ENCODE data around the gene EBI3.
A peak's percentile ranks its signal among the peaks of the same experiment; 100 is the strongest.
"Not testable (repeated sequence)": the region's sequence is repeated elsewhere in the genome, so short reads cannot be mapped to it uniquely, and the experiment has no call there.

The EBI3 gene

DNA sequence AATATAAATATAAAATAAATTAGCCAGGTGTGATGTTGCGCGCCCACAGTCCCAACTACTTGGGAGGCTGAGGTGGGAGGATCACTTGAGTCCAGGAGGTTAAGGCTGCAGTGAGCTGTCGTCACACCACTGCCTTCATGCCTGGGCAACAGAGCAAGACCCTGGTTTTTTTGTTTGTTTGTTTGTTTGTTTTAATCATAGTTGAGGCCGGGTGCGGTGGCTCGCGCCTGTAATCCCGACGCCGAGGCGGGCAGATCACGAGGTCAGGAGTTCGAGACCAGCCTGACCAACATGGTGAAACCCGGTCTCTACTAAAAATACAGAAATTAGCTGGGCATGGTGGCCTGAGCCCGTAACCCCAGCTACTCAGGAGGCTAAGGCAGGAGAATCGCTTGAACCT, 8.2 kb downstream of the EBI3 start:
- not testable (repeated sequence) for H3K27ac ChIP-seq (ENCODE audit: low read length); H3K9ac ChIP-seq (ENCODE audit: low read length in 2 of 2); H3K36me3 ChIP-seq (ENCODE audit: control insufficient read depth in 2 of 2, insufficient read depth in 2 of 2, low read length in 2 of 2); H3K9me3 ChIP-seq (ENCODE audit: control insufficient read depth in 2 of 2, low read length in 2 of 2); H3K4me1 ChIP-seq (ENCODE audit: control insufficient read depth, insufficient read depth, low read length); H3K4me3 ChIP-seq (ENCODE audit: low read length in 2 of 2)
- H3K27me3 ChIP-seq (ENCODE audit: control insufficient read depth in 1 of 2, insufficient read depth in 2 of 2, low read length in 2 of 2): peaks cover 11 to 12% of the 10 kb centered on the region in 2 donors

DNA sequence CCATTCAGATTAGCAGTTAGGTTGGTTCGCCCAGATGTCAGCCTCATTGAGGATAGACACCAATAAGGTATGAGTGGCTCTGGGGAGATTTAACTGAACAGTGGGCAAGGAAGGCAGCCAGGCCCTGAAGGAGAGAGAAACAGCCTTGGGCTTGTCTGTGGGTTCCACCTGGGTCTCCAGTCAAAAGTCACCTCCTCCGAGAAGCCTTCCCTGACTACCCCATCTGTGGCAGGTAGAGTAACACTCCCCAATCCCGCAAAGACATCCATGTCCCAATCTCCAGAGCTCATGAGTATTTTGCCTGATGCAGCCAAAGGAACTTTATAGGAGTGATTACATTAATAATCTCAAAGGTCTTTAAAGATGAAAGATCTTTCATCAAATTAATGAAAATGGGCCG, 9.5 kb downstream of the EBI3 start:
- Histone ChIP-seq H3K4me3 (ENCODE audit: low read length in 2 of 2) (no peak overlapping the region), H3K36me3 (ENCODE audit: control insufficient read depth in 2 of 2, insufficient read depth in 2 of 2, low read length in 2 of 2) (no peaks in the 10 kb centered on the region), H3K27me3 (ENCODE audit: control insufficient read depth in 1 of 2, insufficient read depth in 2 of 2, low read length in 2 of 2) (peaks cover 4 to 6% of the 10 kb centered on the region in 2 donors), H3K9me3 (ENCODE audit: control insufficient read depth in 2 of 2, low read length in 2 of 2) (no peaks in the 10 kb centered on the region), H3K9ac (ENCODE audit: low read length in 2 of 2) (no peak overlapping the region), H3K4me1 (ENCODE audit: control insufficient read depth, insufficient read depth, low read length) (no peaks in the 10 kb centered on the region), H3K27ac (ENCODE audit: low read length) (no peak overlapping the region)

DNA sequence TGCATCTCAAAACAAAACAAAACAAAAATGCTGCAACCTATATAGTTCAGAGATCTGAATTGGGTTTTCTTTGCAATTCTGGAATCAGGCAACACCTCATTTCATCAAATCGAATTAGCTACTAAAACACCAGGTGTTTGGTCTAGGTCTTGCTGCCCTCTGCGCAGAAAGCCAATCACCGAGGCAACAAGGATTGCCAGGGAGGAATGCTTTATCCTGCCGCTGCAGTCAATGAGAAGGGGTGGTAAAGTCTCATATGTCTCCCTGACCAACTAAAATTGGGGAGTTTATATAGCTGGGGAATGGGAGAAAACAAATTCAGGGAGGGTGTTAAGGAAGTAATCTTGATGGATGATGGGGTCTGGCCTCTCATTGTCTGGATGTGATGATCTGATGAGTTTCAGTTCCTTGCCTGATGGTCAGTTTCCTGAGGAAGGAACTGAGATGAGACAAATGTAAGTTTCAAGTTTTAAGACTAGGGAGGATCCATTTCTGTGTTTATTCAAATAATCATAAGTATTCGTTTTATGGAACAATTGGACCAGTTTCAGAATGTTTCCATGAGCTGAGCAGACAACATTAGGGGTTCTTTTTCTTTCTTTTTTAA, 12.6 kb downstream of the EBI3 start:
- no peak overlapping the region for H3K27ac ChIP-seq (ENCODE audit: low read length)
- H3K4me1 ChIP-seq (ENCODE audit: control insufficient read depth, insufficient read depth, low read length): peaks cover 6% of the 10 kb centered on the region
- H3K27me3 ChIP-seq (ENCODE audit: control insufficient read depth in 1 of 2, insufficient read depth in 2 of 2, low read length in 2 of 2): no peaks in the 10 kb centered on the region
- H3K36me3 ChIP-seq (ENCODE audit: control insufficient read depth in 2 of 2, insufficient read depth in 2 of 2, low read length in 2 of 2): no peaks in the 10 kb centered on the region
- H3K4me3 ChIP-seq (ENCODE audit: low read length in 2 of 2): no peak overlapping the region
- no peaks in the 10 kb centered on the region for H3K9me3 ChIP-seq (ENCODE audit: control insufficient read depth in 2 of 2, low read length in 2 of 2)
- H3K9ac ChIP-seq (ENCODE audit: low read length in 2 of 2): no peak overlapping the region

DNA sequence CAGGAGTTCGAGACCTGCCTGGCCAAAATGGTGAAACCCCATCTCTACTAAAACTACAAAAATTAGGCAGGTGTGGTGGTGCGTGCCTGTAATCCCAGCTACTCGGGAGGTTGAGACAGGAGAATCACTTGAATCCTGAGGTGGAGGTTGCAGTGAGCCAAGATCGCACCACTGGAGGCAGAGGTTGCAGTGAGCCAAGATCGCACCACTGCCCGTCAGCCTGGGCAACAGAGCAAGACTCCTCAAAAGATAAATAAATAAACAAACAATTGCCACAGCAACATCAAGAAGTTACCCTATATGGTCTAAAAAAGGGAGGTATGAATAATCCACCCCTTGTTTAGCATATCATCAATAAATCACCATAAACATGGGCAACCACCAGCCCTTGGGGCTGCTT, 16.6 kb downstream of the EBI3 start:
- Histone ChIP-seq H3K4me1 (ENCODE audit: control insufficient read depth, insufficient read depth, low read length) (peaks cover 10% of the 10 kb centered on the region), H3K4me3 (ENCODE audit: low read length in 2 of 2) (peak overlapping the region in 1 of 2 donors; percentile 99), H3K36me3 (ENCODE audit: control insufficient read depth in 2 of 2, insufficient read depth in 2 of 2, low read length in 2 of 2) (peaks cover 9 to 18% of the 10 kb centered on the region in 2 donors)
- not testable (repeated sequence) for H3K9me3 ChIP-seq (ENCODE audit: control insufficient read depth in 2 of 2, low read length in 2 of 2); H3K27ac ChIP-seq (ENCODE audit: low read length); H3K9ac ChIP-seq (ENCODE audit: low read length in 2 of 2); H3K27me3 ChIP-seq (ENCODE audit: control insufficient read depth in 1 of 2, insufficient read depth in 2 of 2, low read length in 2 of 2)

DNA sequence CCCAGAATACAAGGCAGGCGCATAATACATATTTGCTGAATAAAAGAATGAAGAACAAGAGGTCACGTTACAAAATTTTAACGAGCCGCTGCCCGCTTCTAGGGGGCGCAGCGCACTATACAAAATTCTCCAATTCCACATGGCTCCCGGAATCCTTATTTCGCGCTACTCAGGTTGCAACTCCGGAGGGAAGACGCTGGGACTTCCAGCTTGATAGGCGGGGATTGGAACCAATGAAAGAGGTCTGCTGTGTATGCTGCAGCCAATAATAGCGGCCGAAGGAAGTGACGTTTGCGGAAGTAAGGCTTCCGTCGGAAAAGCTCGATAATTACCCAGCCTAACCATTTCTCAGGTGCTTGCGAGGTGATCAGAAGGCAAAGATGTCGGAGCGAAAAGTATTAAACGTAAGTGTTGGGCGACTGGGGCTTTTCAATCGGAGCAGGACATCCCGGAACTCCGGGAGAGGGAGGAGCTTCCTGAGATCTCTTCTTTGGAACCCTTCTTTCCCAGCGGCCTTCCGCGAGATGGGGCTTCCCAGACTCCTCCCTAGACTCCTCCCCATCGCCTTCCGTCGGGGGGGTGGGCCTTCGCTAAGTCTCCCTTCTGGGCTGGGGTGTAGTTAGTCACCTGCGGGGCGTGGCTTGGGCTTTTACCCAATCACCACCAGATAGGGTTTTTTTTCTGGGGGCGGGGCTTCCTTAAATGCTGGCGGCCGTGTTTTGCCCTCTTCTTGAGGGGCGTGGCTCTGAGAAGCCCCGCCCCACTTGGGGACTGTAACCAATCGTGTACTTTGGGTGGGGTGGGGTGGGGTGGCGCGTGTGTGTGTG, 17.7 kb downstream of the EBI3 start, which contains the start of gene YJU2:
Gene YJU2 (plus strand): TSS at position 314 of the 827 bp plus-strand sequence. CDS start 67 bp downstream, at position 381.
- peak within 1 kb of the TSS; percentile 99 for H3K4me3 ChIP-seq (ENCODE audit: low read length in 2 of 2)
- H3K36me3 ChIP-seq (ENCODE audit: control insufficient read depth in 2 of 2, insufficient read depth in 2 of 2, low read length in 2 of 2): peaks cover 17 to 26% of the 10 kb centered on the region in 2 donors
- H3K4me1 ChIP-seq (ENCODE audit: control insufficient read depth, insufficient read depth, low read length): peaks cover 10% of the 10 kb centered on the region
- peak within 1 kb of the TSS; percentile 95 for H3K27ac ChIP-seq (ENCODE audit: low read length)
- H3K27me3 ChIP-seq (ENCODE audit: control insufficient read depth in 1 of 2, insufficient read depth in 2 of 2, low read length in 2 of 2): no peaks in the 10 kb centered on the region
- H3K9ac ChIP-seq (ENCODE audit: low read length in 2 of 2): peak within 1 kb of the TSS; percentile 98 to 99
- no peaks in the 10 kb centered on the region for H3K9me3 ChIP-seq (ENCODE audit: control insufficient read depth in 2 of 2, low read length in 2 of 2)

DNA sequence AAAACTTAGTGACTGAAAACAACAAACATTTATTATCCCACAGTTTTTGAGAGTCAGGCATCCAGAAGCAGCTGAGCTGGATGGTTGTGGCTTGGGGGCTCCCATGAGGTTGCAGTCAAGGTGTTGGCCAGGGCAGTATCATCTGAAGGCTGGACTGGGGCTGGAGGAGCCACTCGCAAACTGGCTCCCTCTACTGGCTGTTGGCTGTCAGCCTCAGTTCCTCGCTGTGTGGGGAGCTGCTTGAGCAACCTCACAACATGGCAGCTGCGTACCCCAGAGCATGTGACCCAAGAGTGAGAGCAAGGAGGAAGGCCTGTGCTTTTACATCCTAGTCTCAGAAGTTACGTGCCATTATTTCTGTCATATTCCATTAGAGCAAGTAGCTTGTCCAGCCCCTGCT, 27.2 kb downstream of the EBI3 start:
- H3K4me3 ChIP-seq (ENCODE audit: low read length in 2 of 2): no peak overlapping the region
- H3K9me3 ChIP-seq (ENCODE audit: control insufficient read depth in 2 of 2, low read length in 2 of 2): peaks cover 0 to 6% of the 10 kb centered on the region in 2 donors
- peaks cover 39 to 50% of the 10 kb centered on the region in 2 donors for H3K36me3 ChIP-seq (ENCODE audit: control insufficient read depth in 2 of 2, insufficient read depth in 2 of 2, low read length in 2 of 2)
- no peaks in the 10 kb centered on the region for H3K27me3 ChIP-seq (ENCODE audit: control insufficient read depth in 1 of 2, insufficient read depth in 2 of 2, low read length in 2 of 2)
- no peaks in the 10 kb centered on the region for H3K4me1 ChIP-seq (ENCODE audit: control insufficient read depth, insufficient read depth, low read length)
- H3K27ac ChIP-seq (ENCODE audit: low read length): no peak overlapping the region
- H3K9ac ChIP-seq (ENCODE audit: low read length in 2 of 2): no peak overlapping the region

DNA sequence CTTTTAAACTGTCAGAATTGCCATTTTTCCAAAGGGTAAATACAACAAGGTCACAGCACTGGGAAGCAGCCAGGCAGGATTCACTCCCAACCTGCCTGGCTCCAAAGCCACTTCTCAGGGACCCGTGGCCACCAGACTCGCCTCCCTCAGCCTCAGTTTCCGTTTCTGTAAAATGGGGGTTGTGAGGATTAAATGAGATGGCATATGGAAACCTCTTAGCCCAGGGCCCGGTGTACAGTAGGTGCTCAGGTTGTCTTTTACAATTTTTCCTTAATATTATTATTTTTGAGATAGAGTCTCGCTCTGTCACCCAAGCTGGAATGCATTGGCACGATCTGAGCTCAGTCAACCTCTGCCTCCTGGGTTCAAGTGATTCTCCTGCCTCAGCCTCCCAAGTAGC, 27.7 kb downstream of the EBI3 start:
- Histone ChIP-seq H3K27ac (ENCODE audit: low read length) (no peak overlapping the region), H3K4me3 (ENCODE audit: low read length in 2 of 2) (no peak overlapping the region), H3K9ac (ENCODE audit: low read length in 2 of 2) (no peak overlapping the region), H3K4me1 (ENCODE audit: control insufficient read depth, insufficient read depth, low read length) (no peaks in the 10 kb centered on the region), H3K36me3 (ENCODE audit: control insufficient read depth in 2 of 2, insufficient read depth in 2 of 2, low read length in 2 of 2) (peaks cover 35 to 51% of the 10 kb centered on the region in 2 donors), H3K27me3 (ENCODE audit: control insufficient read depth in 1 of 2, insufficient read depth in 2 of 2, low read length in 2 of 2) (no peaks in the 10 kb centered on the region), H3K9me3 (ENCODE audit: control insufficient read depth in 2 of 2, low read length in 2 of 2) (peaks cover 0 to 6% of the 10 kb centered on the region in 2 donors)

DNA sequence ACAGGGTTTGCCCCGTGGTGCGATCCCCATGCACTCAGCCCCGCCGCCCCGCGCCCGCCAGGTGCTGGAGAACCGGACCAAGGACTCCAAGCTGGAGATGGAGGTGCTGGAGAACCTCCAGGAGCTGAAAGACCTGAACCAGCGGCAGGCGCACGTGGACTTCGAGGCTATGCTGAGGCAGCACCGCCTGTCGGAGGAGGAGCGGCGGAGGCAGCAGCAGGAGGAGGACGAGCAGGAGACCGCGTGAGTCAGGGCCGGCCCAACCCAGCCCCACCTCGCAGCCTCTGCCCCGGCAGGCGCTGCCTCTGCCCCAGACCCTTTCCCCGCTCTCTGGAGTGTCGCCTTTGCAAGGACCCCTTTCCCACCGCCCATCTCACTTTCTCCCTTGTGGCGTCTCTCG, 28.9 kb downstream of the EBI3 start:
- Histone ChIP-seq H3K36me3 (ENCODE audit: control insufficient read depth in 2 of 2, insufficient read depth in 2 of 2, low read length in 2 of 2) (peaks cover 35 to 46% of the 10 kb centered on the region in 2 donors), H3K27me3 (ENCODE audit: control insufficient read depth in 1 of 2, insufficient read depth in 2 of 2, low read length in 2 of 2) (no peaks in the 10 kb centered on the region), H3K9me3 (ENCODE audit: control insufficient read depth in 2 of 2, low read length in 2 of 2) (peaks cover 0 to 6% of the 10 kb centered on the region in 2 donors)

DNA sequence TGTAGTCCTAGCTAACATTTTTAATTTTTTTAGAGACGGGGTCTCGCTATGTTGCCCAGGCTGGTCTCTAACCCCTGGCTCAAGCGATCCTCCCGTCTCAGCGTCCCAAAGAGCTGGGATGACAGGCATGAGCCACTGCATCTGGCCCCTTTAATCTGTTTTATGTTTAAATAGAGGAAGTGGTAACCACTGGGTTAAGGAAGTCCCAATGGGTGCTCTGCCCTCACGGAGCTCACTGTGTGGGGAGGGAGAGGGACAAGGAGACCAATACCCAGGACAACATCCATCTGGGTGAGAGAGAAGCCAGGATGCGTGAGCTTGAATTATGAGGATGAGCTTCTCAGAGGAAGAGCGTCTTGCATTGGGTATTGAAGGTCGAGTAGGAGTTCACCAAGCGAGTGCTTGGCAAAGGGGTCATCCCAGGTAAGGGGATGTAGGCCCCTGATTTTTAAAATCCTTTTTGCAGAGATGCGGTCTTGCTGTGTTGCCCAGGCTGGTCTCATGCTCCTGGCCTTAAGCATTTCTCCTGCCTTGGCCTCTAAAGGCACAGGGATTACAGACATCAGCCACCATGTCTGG, 31.4 kb downstream of the EBI3 start:
- Histone ChIP-seq H3K9me3 (ENCODE audit: control insufficient read depth in 2 of 2, low read length in 2 of 2) (peaks cover 0 to 6% of the 10 kb centered on the region in 2 donors), H3K4me1 (ENCODE audit: control insufficient read depth, insufficient read depth, low read length) (no peaks in the 10 kb centered on the region), H3K27ac (ENCODE audit: low read length) (no peak overlapping the region), H3K4me3 (ENCODE audit: low read length in 2 of 2) (no peak overlapping the region), H3K27me3 (ENCODE audit: control insufficient read depth in 1 of 2, insufficient read depth in 2 of 2, low read length in 2 of 2) (no peaks in the 10 kb centered on the region), H3K36me3 (ENCODE audit: control insufficient read depth in 2 of 2, insufficient read depth in 2 of 2, low read length in 2 of 2) (peaks cover 27 to 34% of the 10 kb centered on the region in 2 donors), H3K9ac (ENCODE audit: low read length in 2 of 2) (no peak overlapping the region)

More for the DNA sequence above, 28.9 kb downstream of the EBI3 start:
- no peak overlapping the region for H3K4me3 ChIP-seq (ENCODE audit: low read length in 2 of 2)
- H3K4me1 ChIP-seq (ENCODE audit: control insufficient read depth, insufficient read depth, low read length): no peaks in the 10 kb centered on the region
- no peak overlapping the region for H3K27ac ChIP-seq (ENCODE audit: low read length)
- no peak overlapping the region for H3K9ac ChIP-seq (ENCODE audit: low read length in 2 of 2)

DNA sequence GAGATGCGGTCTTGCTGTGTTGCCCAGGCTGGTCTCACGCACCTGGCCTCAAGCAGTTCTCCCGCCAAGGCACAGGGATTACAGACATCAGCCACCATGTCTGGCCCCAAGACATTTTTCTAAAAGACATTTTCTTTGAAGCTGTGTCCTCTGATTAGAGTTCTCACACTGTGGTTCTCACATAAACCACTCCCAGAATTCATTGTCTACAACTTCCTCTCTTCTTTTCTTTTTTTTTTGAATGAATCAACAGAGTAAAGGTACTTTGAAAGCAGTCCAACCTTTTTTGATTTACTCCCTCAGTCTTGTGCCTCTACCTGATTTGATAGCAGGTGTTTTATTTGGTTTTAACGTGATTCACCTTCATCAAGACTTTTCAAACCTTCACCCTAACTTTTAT, 35.5 kb downstream of the EBI3 start:
- no peak overlapping the region for H3K9ac ChIP-seq (ENCODE audit: low read length in 2 of 2)
- no peak overlapping the region for H3K27ac ChIP-seq (ENCODE audit: low read length)
- no peaks in the 10 kb centered on the region for H3K27me3 ChIP-seq (ENCODE audit: control insufficient read depth in 1 of 2, insufficient read depth in 2 of 2, low read length in 2 of 2)
- no peak overlapping the region for H3K4me3 ChIP-seq (ENCODE audit: low read length in 2 of 2)
- no peaks in the 10 kb centered on the region for H3K4me1 ChIP-seq (ENCODE audit: control insufficient read depth, insufficient read depth, low read length)
- H3K9me3 ChIP-seq (ENCODE audit: control insufficient read depth in 2 of 2, low read length in 2 of 2): no peaks in the 10 kb centered on the region
- peaks cover 28 to 29% of the 10 kb centered on the region in 2 donors for H3K36me3 ChIP-seq (ENCODE audit: control insufficient read depth in 2 of 2, insufficient read depth in 2 of 2, low read length in 2 of 2)
